ENCODE data around the gene NOTUM.

DNA sequence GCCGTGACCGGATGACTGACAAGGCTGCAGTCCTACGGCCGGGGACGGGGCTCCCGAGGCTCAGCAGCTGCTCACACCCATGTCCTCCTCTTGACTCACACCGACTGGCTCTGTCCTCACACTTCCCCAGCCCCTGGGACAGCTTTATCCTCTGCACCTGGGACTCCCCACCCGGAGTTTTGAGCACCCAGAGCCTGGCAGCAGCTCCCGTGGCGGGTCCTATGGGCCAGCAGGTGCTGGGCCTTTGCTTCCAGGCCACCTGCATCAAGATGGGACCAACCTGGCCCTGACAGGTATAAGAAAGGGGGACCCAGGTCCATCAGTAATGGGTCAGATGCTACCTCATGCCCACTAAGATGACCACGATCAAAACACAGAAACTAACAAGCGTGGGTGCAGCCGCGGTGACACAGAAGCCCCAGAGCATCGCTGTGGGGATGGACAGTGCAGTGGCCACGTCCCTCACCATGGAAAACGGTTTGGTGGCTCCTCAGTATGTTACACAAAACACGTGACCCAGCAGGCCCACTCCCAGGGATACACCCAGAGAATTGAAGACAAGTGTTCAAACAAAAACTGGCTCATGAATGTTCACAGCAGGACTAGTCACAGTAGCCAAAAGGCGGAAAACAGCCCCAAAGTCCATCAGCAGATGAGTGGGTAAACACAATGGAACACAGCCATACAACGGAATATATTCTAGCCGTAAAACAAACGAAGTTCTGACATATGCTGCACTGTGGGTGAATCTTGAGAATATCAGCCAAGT lies 3.3 kb upstream of the NOTUM start:
- TF ChIP-seq CTCF (conservative IDR thresholded peaks at IDR 0.05; ENCODE audit: low read depth in 2 of 2) (no peak), EZH2 (IDR thresholded peaks at IDR 0.05; ENCODE audit: low read depth, unreplicated experiment) (no peak), ZNF331 (CRISPR knock-in tag; IDR thresholded peaks at IDR 0.05; ENCODE audit: low read depth) (no peak), POLR2AphosphoS5 (IDR thresholded peaks at IDR 0.05; ENCODE audit: low read depth) (no peak), EZH2phosphoT487 (IDR thresholded peaks at IDR 0.05; ENCODE audit: unreplicated experiment) (no peak), CREB1 (CRISPR knock-in tag; IDR thresholded peaks at IDR 0.05; ENCODE audit: low read depth) (no peak), STAT1 (IDR thresholded peaks at IDR 0.05; ENCODE audit: unreplicated experiment) (no peak), ZNF114 (CRISPR knock-in tag; IDR thresholded peaks at IDR 0.05) (no peak), NANOG (IDR thresholded peaks at IDR 0.05; ENCODE audit: borderline replicate concordance) (no peak), JUNB (IDR thresholded peaks at IDR 0.05; ENCODE audit: unreplicated experiment) (no peak), ETS1 (IDR thresholded peaks at IDR 0.05) (no peak)
- TF ChIP-seq, protein P1, sequence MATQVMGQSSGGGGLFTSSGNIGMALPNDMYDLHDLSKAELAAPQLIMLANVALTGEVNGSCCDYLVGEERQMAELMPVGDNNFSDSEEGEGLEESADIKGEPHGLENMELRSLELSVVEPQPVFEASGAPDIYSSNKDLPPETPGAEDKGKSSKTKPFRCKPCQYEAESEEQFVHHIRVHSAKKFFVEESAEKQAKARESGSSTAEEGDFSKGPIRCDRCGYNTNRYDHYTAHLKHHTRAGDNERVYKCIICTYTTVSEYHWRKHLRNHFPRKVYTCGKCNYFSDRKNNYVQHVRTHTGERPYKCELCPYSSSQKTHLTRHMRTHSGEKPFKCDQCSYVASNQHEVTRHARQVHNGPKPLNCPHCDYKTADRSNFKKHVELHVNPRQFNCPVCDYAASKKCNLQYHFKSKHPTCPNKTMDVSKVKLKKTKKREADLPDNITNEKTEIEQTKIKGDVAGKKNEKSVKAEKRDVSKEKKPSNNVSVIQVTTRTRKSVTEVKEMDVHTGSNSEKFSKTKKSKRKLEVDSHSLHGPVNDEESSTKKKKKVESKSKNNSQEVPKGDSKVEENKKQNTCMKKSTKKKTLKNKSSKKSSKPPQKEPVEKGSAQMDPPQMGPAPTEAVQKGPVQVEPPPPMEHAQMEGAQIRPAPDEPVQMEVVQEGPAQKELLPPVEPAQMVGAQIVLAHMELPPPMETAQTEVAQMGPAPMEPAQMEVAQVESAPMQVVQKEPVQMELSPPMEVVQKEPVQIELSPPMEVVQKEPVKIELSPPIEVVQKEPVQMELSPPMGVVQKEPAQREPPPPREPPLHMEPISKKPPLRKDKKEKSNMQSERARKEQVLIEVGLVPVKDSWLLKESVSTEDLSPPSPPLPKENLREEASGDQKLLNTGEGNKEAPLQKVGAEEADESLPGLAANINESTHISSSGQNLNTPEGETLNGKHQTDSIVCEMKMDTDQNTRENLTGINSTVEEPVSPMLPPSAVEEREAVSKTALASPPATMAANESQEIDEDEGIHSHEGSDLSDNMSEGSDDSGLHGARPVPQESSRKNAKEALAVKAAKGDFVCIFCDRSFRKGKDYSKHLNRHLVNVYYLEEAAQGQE (IDR thresholded peaks at IDR 0.05; ENCODE audit: unreplicated experiment), result no peak
- TF ChIP-seq, protein P2, sequence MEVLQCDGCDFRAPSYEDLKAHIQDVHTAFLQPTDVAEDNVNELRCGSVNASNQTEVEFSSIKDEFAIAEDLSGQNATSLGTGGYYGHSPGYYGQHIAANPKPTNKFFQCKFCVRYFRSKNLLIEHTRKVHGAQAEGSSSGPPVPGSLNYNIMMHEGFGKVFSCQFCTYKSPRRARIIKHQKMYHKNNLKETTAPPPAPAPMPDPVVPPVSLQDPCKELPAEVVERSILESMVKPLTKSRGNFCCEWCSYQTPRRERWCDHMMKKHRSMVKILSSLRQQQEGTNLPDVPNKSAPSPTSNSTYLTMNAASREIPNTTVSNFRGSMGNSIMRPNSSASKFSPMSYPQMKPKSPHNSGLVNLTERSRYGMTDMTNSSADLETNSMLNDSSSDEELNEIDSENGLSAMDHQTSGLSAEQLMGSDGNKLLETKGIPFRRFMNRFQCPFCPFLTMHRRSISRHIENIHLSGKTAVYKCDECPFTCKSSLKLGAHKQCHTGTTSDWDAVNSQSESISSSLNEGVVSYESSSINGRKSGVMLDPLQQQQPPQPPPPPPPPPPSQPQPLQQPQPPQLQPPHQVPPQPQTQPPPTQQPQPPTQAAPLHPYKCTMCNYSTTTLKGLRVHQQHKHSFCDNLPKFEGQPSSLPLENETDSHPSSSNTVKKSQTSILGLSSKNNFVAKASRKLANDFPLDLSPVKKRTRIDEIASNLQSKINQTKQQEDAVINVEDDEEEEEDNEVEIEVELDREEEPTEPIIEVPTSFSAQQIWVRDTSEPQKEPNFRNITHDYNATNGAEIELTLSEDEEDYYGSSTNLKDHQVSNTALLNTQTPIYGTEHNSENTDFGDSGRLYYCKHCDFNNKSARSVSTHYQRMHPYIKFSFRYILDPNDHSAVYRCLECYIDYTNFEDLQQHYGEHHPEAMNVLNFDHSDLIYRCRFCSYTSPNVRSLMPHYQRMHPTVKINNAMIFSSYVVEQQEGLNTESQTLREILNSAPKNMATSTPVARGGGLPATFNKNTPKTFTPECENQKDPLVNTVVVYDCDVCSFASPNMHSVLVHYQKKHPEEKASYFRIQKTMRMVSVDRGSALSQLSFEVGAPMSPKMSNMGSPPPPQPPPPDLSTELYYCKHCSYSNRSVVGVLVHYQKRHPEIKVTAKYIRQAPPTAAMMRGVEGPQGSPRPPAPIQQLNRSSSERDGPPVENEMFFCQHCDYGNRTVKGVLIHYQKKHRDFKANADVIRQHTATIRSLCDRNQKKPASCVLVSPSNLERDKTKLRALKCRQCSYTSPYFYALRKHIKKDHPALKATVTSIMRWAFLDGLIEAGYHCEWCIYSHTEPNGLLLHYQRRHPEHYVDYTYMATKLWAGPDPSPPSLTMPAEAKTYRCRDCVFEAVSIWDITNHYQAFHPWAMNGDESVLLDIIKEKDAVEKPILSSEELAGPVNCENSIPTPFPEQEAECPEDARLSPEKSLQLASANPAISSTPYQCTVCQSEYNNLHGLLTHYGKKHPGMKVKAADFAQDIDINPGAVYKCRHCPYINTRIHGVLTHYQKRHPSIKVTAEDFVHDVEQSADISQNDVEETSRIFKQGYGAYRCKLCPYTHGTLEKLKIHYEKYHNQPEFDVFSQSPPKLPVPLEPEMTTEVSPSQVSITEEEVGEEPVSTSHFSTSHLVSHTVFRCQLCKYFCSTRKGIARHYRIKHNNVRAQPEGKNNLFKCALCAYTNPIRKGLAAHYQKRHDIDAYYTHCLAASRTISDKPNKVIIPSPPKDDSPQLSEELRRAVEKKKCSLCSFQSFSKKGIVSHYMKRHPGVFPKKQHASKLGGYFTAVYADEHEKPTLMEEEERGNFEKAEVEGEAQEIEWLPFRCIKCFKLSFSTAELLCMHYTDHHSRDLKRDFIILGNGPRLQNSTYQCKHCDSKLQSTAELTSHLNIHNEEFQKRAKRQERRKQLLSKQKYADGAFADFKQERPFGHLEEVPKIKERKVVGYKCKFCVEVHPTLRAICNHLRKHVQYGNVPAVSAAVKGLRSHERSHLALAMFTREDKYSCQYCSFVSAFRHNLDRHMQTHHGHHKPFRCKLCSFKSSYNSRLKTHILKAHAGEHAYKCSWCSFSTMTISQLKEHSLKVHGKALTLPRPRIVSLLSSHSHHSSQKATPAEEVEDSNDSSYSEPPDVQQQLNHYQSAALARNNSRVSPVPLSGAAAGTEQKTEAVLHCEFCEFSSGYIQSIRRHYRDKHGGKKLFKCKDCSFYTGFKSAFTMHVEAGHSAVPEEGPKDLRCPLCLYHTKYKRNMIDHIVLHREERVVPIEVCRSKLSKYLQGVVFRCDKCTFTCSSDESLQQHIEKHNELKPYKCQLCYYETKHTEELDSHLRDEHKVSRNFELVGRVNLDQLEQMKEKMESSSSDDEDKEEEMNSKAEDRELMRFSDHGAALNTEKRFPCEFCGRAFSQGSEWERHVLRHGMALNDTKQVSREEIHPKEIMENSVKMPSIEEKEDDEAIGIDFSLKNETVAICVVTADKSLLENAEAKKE (CRISPR knock-in tag; IDR thresholded peaks at IDR 0.05), result no peak

All from GM23338 (cell line).